HG02571 (cell line): ENCODE measurements around the gene IL22.

Experiments
- ATAC-seq: cut with Tn5 transposase; IDR thresholded peaks from one replicate; pipeline ENCODE4 v1.9.1; 2021; ENCODE audit warnings: mild to moderate bottlenecking, moderate library complexity; ENCODE audit not compliant: unreplicated experiment

The IL22 gene

DNA sequence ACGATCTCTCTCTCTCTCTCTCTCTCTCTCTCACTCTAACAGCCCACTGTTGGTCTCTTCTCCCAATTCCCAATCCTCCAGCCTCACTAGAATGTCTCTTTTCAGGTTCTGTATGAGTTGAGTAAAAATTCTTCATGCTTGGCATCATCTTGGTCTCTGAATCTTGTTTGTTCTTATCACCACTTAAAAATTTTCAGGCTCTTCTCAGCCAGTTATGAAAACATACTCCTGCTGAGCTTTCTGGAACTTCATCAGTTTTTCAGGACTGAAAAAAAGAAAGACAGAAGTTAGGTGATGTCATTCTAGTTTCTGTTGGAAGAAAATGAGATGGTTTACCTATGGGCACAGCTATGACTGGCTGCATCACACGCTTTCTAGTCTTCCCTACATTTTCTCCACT lies 11.5 kb upstream of the IL22 start:
- ATAC-seq: no peak

DNA sequence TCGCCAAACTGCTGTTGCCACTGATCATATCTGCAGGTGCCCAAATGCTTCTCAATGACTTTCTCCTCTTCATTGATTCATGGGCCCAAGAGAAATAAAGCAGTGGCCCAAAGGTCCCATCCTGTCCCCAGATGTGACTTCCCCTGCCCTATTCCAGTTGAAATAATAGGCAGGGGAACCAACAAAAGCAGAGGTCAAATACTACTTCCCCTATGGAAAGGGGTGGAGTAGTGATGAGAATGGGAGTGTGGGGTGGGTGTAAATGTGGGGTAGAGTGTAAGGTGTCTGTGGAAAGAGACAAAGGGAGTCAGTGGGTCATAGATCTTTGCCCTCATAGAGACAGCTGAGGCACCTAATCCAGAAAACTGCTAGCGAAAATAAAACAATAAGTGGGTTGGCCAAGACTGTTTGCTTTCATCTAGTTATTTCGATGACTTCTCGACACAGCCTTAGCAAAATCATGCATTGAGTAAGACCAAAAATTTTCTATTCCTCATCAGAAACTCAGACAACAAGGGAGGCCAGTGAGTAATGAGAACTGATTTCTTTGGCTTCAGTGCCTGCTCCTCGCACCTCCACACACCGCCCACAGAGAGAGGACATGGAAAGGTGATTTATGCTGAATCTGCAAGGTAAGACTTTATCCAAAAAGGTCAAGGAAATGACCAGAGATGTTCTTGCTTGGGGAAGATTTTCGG lies 10.9 kb upstream of the IL22 start:
- no peak for ATAC-seq

DNA sequence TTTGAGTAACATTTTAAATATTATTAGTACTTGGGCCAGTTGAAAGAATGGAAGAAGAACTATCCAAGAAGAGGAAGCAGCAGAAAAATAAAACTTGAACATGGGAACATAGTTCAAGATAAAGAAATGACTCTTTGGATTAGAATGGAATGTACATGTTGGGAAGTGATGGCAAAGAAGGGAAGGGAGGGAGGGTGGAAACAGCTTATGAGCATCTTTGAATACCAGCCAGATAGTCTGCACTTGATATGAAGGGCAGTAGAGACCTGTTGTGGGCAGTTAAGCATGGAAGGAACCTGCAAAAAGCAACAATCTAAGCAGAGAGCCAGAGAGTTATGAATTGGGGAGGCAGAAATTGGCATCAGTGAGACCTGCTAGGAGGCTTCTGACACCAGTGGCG lies 10.0 kb upstream of the IL22 start:
- no peak for ATAC-seq

DNA sequence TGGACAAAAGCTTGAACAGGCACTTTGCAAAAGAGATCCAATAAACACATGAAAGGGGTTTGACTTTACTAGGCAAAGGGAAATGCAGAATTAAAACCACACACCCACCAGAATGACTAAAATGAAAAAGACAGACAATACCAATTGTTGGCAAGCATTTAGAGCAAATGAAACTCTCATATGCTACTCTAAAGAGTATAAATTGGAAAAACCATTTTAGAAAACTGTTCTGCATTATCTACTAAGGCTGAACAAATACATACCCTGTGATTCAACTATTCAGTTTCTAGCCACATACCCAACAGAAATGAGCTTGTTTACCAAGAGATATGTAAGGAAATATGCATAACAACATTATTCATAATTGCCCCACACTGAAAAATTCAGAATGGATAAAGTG lies 8.5 kb upstream of the IL22 start:
- no peak for ATAC-seq

DNA sequence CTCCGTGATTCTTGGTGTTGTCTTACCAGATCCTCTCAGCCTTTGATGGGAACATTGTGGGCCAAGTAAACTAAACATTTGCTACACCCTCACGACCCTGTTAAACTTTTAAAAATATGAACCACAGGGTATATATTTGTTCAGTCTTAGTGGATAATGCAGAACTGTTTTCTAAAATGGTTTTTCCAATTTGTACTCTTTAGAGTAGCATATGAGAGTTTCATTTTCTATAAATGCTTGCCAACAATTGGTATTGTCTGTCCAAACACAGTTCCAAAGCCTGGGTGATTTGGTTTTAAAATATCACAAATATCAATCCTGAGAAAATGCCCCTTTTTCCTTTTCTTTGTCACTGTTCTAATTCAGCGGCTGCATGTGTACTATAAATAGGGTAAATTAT lies 6.7 kb upstream of the IL22 start:
- ATAC-seq: no peak

DNA sequence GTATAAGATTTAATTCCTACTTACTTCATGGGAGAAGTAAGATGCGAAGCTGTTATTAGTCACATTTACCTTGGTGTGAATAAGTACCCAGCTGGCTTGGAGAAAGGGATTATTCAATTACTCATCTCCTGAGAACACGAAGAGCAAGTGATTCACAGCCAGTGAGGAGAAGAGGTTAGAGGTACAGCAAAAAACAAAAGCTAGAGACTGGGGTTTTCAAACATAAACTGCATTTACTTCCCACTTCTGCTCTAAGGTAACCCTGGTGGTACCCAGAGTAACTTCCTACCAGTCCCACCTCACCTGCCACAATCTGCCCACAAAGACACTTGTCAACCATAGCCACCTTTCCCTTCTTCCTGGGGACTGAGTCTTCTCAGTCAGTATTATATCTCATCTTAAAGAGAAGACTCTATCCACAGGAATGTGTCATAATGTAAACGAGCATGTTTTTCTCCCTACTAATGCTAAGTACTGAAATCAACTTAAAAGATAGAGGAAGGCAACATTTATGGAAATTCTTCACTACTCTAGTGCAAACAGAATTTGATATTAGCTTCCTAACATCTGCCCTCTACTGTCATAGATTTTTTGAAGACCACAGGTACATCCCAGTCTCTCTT lies 6.0 kb upstream of the IL22 start:
- ATAC-seq: no peak

DNA sequence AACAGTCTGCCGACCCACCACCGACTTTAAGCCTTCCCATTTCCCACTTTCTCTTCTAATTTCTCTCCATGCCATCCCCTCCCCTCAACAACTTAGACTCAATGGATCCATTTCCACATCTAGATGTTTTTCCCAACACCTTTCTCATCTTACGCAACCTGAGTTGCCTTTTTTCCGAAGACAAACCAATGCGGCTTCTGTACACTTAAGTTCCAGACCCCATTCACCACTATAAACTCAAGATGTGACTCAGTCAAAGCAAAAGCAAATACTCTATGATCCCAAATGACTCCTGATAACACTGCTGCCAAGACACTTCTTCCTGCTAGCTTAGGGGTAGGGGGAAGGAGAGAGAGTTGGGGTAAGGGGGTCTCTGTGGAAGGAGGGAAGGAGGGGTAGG lies 1.3 kb downstream of the IL22 start:
- no peak for ATAC-seq

DNA sequence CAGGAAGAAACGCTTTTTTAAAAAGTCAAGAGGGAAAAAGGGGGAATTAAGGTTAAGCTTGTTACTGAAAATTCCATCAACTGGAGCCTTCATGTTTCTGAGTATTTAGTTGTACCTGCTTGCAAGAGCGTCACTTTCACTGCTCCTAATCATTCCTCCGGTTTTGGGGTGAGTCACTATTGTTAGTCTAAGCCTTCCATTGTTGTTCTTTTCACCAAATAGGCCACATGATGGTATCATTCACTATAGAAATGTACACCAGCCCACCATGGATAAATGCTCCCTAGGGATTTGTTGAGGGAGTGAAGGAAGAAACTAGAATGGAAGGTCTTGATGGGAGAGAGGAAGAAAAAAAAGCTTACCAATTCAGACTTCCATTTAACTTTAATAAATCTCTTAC lies 3.0 kb downstream of the IL22 start:
- ATAC-seq: no peak

DNA sequence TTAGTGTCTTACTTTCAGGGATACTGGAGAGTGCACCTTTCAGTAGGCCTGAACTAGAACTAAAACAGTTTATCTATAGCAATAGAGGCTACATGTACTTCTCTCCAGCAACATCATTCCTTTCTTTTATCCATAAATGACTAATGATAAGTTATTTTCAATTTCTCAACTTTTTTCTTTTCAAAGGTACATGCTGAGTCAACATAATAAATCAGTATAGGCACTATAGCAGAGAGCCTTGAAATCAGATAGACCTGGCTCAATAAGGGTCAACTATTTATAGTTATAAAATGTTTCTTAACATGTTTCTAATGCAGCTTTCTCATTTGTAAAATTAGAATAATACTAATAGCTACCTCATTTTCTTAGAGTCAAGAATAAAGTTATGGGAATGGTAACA lies 5.6 kb downstream of the IL22 start:
- no peak for ATAC-seq

DNA sequence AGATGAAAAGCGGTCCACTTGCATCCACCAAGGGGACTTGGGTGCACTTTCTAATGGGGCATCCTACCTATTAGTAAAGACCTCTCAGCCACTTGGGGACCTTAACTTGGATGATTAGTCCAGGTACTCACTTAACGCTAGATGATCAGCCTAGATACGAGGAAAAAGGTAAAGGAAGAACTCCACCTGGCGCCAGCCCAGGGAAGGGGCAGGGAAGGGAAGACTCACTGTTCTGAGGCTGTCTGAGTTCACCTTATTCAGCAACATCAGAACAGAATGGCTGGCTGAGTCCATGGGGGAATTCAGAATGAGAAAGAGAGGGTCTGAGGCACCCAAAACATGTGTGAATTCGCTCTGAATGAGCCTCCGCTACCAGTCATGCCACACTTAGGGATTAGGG lies 7.1 kb downstream of the IL22 start:
- no peak for ATAC-seq

DNA sequence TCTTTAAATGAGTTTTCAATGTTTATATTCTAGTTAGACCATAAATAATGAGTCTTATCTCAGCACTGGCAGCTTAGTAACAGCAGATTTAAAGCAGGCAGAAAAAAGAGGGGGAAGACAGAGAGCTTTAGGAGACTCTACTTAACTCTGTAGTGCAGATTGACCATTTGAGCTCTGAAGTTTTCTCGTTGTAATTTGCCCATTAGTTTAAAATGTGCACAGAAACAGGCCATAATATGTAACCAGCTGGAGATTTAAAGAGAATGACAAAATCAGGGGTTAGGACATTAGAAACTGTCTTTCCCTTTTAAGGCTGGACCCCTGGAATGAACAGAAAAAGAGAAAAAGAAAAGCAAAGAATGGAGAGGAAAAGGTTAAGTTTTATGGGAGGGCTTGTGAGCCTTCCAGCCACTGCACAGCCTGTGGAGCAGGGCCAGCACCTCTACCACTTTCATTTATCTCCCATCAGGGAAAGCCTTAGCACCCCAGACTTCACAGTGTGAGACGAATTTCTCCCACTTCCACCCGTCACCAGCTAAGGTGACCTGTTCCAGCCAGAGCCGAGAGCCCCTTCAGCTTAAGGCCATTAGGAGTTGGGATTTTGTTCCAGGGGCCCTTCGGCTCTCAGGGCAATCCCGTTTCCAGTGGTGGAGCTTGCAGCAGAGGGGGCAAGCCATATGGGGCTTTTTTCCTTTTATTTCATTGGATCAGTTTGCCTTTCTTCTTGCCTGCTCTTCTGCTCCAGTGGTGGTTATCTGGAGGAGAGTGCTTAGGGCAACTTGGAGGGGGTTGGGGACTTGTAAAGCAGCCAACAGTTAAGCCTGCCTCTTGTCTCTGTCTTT lies 8.0 kb downstream of the IL22 start:
- ATAC-seq: no peak

DNA sequence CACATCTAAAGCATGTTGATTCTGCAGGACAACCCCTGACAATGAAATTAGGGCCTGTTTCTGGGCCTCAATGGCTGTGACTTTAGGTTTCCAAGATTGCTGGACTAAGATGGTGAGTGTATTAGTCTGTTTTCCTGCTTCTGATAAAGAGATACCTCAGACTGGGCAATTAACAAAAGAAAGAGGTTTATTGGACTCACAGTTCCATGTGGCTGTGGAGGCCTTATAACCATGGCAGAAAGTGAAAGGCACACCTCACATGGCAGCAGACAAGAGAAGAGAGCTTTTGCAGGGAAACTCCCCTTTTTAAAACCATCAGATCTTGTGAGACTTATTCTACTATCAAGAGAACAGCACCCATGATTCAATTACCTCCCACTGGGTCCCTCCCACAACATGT lies 10.6 kb downstream of the IL22 start:
- ATAC-seq: no peak

DNA sequence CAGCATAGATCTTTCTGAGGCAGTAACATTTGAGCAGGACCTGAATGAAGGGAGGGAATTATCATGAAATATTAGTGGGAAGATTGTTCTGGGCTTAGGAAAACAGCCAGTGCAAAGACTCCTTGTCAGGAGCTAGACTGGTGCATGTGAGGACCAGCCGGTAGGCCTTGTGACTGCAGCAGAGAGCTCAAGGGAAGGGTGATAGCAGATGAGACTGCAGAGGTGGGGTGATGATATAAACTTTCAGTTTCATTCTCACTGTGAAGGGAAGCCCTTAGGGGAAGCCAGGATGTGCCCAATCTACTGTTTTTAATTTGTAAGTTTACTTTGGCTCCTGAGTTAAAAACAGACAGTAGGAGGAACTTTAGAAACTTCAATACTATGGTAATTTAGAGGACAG lies 12.4 kb downstream of the IL22 start:
- ATAC-seq: peak; percentile 100

DNA sequence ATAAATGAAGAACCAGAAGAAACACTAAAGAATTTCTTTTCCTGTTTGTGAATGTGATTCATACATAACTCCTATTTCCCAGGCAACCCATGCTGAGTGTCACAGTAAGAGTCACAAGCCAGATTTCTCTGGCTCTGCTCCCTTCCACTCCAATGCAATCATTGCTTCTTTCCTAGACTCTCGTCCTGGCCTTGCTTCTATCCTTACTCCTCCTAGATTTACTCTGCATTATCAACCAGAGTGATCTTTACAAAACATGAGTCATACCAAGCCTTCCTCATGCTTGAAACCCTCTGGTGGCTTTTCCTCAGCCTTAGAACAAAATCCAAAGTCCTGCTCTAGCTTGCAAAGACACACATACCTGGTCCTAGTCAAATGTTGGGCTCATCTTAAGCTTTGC lies 13.3 kb downstream of the IL22 start:
- no peak for ATAC-seq

DNA sequence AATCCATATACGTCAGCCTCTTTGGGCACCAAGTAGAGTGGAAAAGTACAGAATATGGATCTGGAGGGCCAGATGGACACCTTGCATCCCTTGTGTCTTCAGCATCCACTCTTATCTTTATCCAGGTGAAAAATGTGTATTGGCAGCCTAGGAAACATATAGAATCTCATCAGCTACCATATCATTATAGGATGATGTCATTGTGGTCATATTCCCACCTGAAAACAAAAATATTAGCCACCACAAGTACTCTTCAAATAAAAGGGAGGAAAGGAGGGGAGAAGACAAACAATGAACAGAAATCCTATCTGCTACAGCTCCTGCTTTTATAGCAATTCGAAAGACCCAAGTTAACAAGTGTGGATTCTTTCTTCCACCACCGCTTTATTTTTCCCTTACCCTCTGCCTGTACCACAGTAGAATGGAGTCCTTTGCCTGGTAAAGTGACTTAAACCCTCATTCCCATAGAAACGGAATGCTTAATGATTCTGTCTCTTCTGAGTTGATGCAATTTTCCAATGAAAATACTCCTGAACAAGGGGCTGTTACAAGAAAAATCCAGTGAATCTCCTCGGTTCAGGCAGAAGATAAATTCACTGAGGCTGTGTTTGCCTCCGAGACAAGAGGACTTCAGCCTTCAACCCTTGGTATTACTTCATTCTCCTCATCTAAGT lies 14.0 kb downstream of the IL22 start:
- ATAC-seq: no peak

DNA sequence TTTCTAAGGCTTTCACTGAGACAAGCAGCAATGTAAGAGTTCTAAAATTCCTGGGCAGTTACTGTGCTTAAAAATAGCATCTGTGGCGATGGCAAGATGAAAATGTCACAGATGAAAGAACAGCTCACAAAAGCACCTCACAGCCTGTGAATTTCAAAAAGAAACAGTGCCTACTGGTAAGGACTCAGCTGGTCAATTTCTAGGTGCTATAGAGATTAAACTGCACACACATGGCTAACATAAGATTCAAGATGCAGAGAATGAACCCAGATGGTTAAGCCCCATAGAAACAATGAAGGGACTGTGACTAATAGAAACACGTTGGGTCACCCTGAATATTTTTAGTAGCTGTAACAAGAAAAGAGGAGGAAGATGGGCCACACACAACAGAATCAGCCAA lies 15.8 kb downstream of the IL22 start:
- no peak for ATAC-seq

DNA sequence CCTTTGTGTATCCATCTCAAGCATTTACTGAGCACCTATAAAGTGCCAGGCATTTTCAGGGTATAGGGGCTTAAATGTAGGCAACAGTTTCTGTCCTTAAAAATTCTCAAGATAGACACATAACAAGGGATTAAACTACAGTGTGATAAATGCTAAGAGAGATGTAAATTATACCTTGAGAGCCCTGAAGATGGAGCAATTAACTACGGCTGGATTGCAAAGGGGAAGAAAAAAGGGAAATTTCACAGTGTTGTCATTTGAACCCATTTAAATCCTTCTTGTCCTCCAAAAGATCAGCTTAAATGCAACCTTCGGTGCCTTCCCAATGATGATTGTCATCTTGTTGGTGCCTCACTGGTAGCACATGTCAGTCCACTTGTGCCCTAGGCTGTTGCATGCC lies 16.3 kb downstream of the IL22 start:
- ATAC-seq: no peak

DNA sequence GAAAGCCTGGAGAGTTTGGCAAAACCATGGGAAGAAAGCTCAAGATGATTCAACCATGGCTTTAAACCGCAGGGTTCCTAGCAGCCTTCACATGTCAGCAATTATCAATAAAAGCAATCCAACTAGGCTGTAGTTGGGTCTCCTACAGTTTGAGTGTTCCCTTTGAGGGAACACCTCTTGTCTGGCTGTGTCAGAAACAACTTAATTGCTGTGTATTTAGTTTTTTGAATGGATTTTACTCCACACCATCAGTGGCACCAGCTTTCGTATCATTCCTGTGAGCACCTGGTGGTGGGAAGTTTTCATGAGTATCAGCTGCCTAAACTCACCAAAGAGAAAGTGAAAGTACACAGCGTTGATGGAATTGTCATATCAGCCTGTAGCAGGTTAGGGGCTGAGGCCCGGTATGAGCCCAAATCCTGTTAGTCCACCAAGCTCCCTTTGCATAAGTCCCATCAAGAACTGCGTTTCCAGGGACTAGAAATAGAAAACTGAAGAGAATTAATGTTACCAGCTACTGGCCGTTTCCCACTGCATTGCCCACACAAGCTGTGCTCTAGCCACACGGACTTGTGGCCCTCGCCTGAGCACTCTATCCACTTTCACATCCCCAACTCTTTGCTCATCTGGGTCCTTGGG lies 16.9 kb downstream of the IL22 start:
- no peak for ATAC-seq

DNA sequence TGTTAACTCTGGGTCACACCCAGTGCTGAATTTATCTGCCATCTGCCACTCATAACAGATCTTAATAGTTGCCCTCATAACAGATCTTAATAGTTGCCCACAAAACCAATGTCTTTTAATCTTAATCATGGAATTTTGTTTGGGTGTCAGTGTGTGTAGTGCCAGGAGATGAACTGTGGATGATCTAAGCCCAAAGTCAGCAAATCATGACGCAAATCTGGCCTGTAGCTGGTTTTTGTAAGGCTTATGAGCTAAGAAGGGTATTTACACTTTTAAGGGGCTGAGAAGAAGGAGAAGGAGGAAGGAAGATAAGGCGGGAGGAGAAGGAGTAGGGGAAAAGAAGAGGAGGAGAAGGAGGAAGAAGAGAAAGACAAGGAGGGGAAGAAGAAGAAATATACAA lies 17.8 kb downstream of the IL22 start:
- no peak for ATAC-seq

DNA sequence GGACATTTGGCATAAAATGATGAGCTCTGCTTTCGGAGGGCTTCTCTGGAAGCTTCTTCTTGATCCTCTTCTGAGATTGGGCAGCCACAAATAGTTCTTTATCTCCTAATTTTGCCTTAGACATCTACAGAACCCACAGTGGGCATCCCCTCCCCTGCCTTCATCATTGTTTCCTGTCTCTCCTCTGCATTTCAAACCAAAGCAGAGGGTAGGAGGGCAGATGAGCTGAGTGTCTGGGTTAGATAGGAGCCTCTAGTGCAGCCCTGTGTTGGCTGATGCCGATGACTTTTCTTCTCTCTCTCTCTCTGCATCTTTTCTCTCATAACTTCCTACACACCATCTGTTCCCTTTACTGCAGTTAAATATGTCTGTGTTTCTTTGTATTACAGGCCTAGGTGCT lies 19.3 kb downstream of the IL22 start:
- no peak for ATAC-seq

DNA sequence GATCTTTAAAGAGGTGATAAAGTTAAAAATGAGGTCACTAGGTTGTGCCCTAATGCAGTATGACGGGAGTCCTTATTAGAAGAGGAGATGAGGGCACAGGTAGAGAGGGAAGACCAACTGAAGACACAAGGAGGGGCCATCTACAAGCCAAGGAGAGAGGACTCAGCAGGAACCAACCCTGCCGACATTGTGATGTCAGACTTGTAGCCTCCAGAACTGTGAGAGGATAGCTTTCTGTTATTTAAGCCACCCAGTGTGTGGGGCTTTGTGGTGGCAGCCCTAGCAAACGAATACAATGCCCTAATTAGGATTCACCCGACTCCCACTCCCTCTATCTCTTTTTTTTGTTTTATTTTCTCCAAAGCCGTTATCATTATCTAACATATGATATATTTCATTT lies 19.9 kb downstream of the IL22 start:
- no peak for ATAC-seq
